SK-N-SH (cell line): ENCODE results near the gene GALNT4. TPM values are rescaled to one million over a fixed set of nuclear protein-coding genes. Genes with fewer than 3 reads are reported as not detected.

Source experiments
- CTCF ChIA-PET: fragments of 300-600, 350-600 bp; formaldehyde crosslinking; extraction: SDS; loops from one replicate; lab custom pipeline; 2021; lab: Yijun Ruan, JAX
- POLR2A ChIA-PET: fragments of 350-600 bp; sonication (Branson Sonifier 250); formaldehyde crosslinking; extraction: SDS; loops from one replicate; lab custom pipeline; 2020; ENCODE audit warnings: antibody characterized with exemption, inconsistent platforms; lab: Yijun Ruan, JAX
- DNase-seq: peaks from one replicate; pipeline ENCODE4 v3.0.0; 2012
- H2AFZ ChIP-seq: fragments of 200-600 bp; sonication (generic); 2 replicates; pipeline ENCODE4 v1.8.1; 2016; ENCODE audit warnings: antibody characterized with exemption, mild to moderate bottlenecking, low read depth
- H3F3A ChIP-seq: fragments of 200-600 bp; sonication (generic); replicated peaks from 2 replicates; pipeline ENCODE3; 2016; ENCODE audit warnings: antibody characterized with exemption, mild to moderate bottlenecking; ENCODE audit not compliant: insufficient read depth
- H3K27ac ChIP-seq, 2 experiments: fragments of 200-500 bp in 1 of 2; fragments of 200-600 bp in 1 of 2; sonication (Bioruptor generic) in 1 of 2; sonication (generic), shearing (Covaris generic) in 1 of 2; 2 replicates each; pipeline versions ENCODE4 v1.5.1 to v1.6.1; 2014 to 2016; ENCODE audit warnings: low read depth in 2 of 2, inconsistent platforms in 1 of 2, low read length in 1 of 2, mild to moderate bottlenecking in 1 of 2, mixed read lengths in 1 of 2
- H3K27me3 ChIP-seq: fragments of 200-600 bp; sonication (generic), shearing (Covaris generic); 2 replicates; pipeline ENCODE4 v1.6.1; 2016; ENCODE audit warnings: mixed run types; ENCODE audit not compliant: insufficient read depth
- H3K36me3 ChIP-seq, 2 experiments: fragments of 200-500 bp in 1 of 2; fragments of 200-600 bp in 1 of 2; sonication (Bioruptor generic) in 1 of 2; sonication (generic) in 1 of 2; replicated peaks in 1 of 2; 2 replicates each; pipeline versions ENCODE3 to v1.5.1; 2014 to 2016; ENCODE audit warnings: low read length in 1 of 2, mild to moderate bottlenecking in 1 of 2; ENCODE audit not compliant: insufficient read depth in 2 of 2, control insufficient read depth in 1 of 2
- H3K4me1 ChIP-seq, 2 experiments: fragments of 200-500 bp in 1 of 2; fragments of 200-600 bp in 1 of 2; sonication (Bioruptor generic) in 1 of 2; sonication (generic), shearing (Covaris generic) in 1 of 2; 2 replicates each; pipeline versions ENCODE4 v1.5.1 to v1.6.1; 2014 to 2016; ENCODE audit warnings: low read depth in 1 of 2, low read length in 1 of 2, mixed run types in 1 of 2; ENCODE audit not compliant: insufficient read depth in 2 of 2, control insufficient read depth in 1 of 2
- H3K4me2 ChIP-seq: fragments of 200-600 bp; sonication (generic), shearing (Covaris generic); 2 replicates; pipeline ENCODE4 v1.6.1; 2017; ENCODE audit warnings: mixed run types
- H3K4me3 ChIP-seq, 2 experiments: fragments of 200-500 bp in 1 of 2; fragments of 200-600 bp in 1 of 2; sonication (Bioruptor generic) in 1 of 2; sonication (generic), shearing (Covaris generic) in 1 of 2; 2 replicates each; pipeline versions ENCODE4 v1.5.1 to v1.8.1; 2014 to 2016; ENCODE audit warnings: low read depth in 2 of 2, inconsistent platforms in 1 of 2, low read length in 1 of 2, mild to moderate bottlenecking in 1 of 2, mixed read lengths in 1 of 2, moderate library complexity in 1 of 2
- H3K79me2 ChIP-seq: fragments of 200-600 bp; sonication (generic); 2 replicates; pipeline ENCODE4 v1.8.1; 2017; ENCODE audit warnings: mild to moderate bottlenecking; ENCODE audit not compliant: insufficient read depth
- H3K9ac ChIP-seq: fragments of 200-600 bp; sonication (generic); 2 replicates; pipeline ENCODE4 v1.6.1; 2017; ENCODE audit warnings: mixed run types
- H3K9me2 ChIP-seq: fragments of 200-600 bp; sonication (generic); 2 replicates; pipeline ENCODE4 v1.6.1; 2017; ENCODE audit warnings: mixed run types
- H3K9me3 ChIP-seq: fragments of 200-600 bp; sonication (generic); 2 replicates; pipeline ENCODE4 v1.6.1; 2017; ENCODE audit warnings: mixed run types, mild to moderate bottlenecking, moderate library complexity
- H4K20me1 ChIP-seq: fragments of 200-600 bp; sonication (generic); 2 replicates; pipeline ENCODE4 v1.6.1; 2017; ENCODE audit warnings: mild to moderate bottlenecking, mixed run types; ENCODE audit not compliant: insufficient read depth
- CHD2 ChIP-seq: fragments of 150-350 bp; IDR thresholded peaks from 2 replicates; pipeline ENCODE4 v1.6.1; 2018; ENCODE audit warnings: low read length; ENCODE audit not compliant: partially characterized antibody
- ELF1 ChIP-seq: IDR thresholded peaks from 2 replicates; pipeline ENCODE4 v1.4.0; 2012
- FOSL2 ChIP-seq: IDR thresholded peaks from 2 replicates; pipeline ENCODE4 v1.4.0; 2012; ENCODE audit warnings: low read depth, mild to moderate bottlenecking, moderate library complexity, borderline replicate concordance
- FOXM1 ChIP-seq: IDR thresholded peaks from 2 replicates; pipeline ENCODE4 v1.4.0; 2012; ENCODE audit warnings: low read depth, mild to moderate bottlenecking
- GABPA ChIP-seq: IDR thresholded peaks from 2 replicates; pipeline ENCODE4 v1.4.0; 2012; ENCODE audit warnings: low read depth, mild to moderate bottlenecking
- GATA2 ChIP-seq: sonication (generic); formaldehyde crosslinking; IDR thresholded peaks from 2 replicates; pipeline ENCODE4 v1.5.0; 2020; ENCODE audit warnings: mild to moderate bottlenecking, missing genetic modification reagents
- MAX ChIP-seq: IDR thresholded peaks from 2 replicates; pipeline ENCODE4 v1.4.0; 2012; ENCODE audit warnings: low read depth
- MEF2A ChIP-seq: IDR thresholded peaks from 2 replicates; pipeline ENCODE4 v1.4.0; 2012; ENCODE audit warnings: low read depth, borderline replicate concordance
- NFIC ChIP-seq: IDR thresholded peaks from 2 replicates; pipeline ENCODE4 v1.4.0; 2012; ENCODE audit warnings: borderline replicate concordance
- PBX3 ChIP-seq: IDR thresholded peaks from 2 replicates; pipeline ENCODE4; 2012
- POLR2AphosphoS5 ChIP-seq: IDR thresholded peaks from 2 replicates; pipeline ENCODE4 v1.6.1; 2012; ENCODE audit warnings: low read depth, low read length
- RAD21 ChIP-seq: IDR thresholded peaks from 2 replicates; pipeline ENCODE4 v1.6.1; 2012; ENCODE audit warnings: mild to moderate bottlenecking, low read length
- RFX5 ChIP-seq: IDR thresholded peaks from 2 replicates; pipeline ENCODE4 v1.6.1; 2012; ENCODE audit warnings: mild to moderate bottlenecking, improper control_type of control experiment, low read length
- RXRA ChIP-seq: IDR thresholded peaks from 2 replicates; pipeline ENCODE4 v1.4.0; 2012; ENCODE audit warnings: low read depth, mild to moderate bottlenecking, borderline replicate concordance
- SIN3A ChIP-seq: IDR thresholded peaks from 2 replicates; pipeline ENCODE4 v1.6.1; 2012; ENCODE audit warnings: low read depth, mild to moderate bottlenecking, low read length, moderate library complexity, borderline replicate concordance
- SMC3 ChIP-seq: IDR thresholded peaks from 2 replicates; pipeline ENCODE4 v1.6.1; 2012; ENCODE audit warnings: low read depth, low read length, improper control_type of control experiment
- TCF12 ChIP-seq: IDR thresholded peaks from 2 replicates; pipeline ENCODE4 v1.4.0; 2012
- USF1 ChIP-seq: IDR thresholded peaks from 2 replicates; pipeline ENCODE4 v1.4.0; 2012; ENCODE audit warnings: low read depth, borderline replicate concordance
- WGBS: methylation state at CpG from one replicate; pipeline ENCODE4 v1.1.6; 2017; ENCODE audit warnings: low lambda C conversion rate; 5-methylcytosine and 5-hydroxymethylcytosine counted together
- polyA plus RNA-seq, 3 experiments: library from polyadenylated mRNA; depleted of rRNA; stranded (reverse); fragments of >200 nt; gene quantifications; 2 replicates each; pipeline ENCODE4 v1.2.3, GENCODE V29; 2012
- TF ChIP-seq, protein P1 (sequence below): fragments of 150-350 bp; IDR thresholded peaks from 2 replicates; pipeline ENCODE4 v1.6.1; 2017; ENCODE audit warnings: antibody characterized with exemption, low read length, low read depth, borderline replicate concordance
- TF ChIP-seq, protein P2 (sequence below): fragments of 150-350 bp; IDR thresholded peaks from 2 replicates; pipeline ENCODE4 v1.6.1; 2016; ENCODE audit warnings: mild to moderate bottlenecking, low read depth, low read length
- TF ChIP-seq, protein P3 (sequence below): fragments of 200-600 bp; sonication (generic); IDR thresholded peaks from 2 replicates; pipeline ENCODE4 v1.6.1; 2017; ENCODE audit warnings: antibody characterized with exemption, mild to moderate bottlenecking, moderate library complexity

The GALNT4 gene
- polyA plus RNA-seq, 1 of the 3 experiments (the other 2 are of a cell fraction): 1.1 TPM

DNA sequence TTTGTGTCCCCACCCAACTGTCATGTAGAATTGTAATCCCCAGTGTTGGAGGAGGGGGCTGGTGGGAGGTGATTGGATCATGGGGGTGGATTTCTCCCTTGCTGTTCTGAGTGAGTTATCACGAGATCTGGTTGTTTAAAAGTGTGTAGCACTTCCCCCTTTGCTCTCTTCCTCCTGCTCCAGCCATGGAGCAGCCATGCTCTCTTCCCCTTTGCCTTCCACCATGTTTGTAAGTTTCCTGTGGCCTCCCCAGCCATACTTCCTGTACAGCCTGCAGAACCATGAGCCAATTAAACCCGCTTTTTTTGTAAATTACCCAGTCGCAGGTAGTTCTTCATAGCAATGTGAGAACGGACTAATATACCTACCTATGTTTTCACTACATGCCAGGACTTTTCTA is 3.8 kb upstream of the GALNT4 start (continued):
- TF ChIP-seq, protein P1, sequence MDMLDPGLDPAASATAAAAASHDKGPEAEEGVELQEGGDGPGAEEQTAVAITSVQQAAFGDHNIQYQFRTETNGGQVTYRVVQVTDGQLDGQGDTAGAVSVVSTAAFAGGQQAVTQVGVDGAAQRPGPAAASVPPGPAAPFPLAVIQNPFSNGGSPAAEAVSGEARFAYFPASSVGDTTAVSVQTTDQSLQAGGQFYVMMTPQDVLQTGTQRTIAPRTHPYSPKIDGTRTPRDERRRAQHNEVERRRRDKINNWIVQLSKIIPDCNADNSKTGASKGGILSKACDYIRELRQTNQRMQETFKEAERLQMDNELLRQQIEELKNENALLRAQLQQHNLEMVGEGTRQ: no peak
- TF ChIP-seq FOXM1: no peak
- no peak for TF ChIP-seq TCF12
- TF ChIP-seq RAD21: no peak
- no peak for TF ChIP-seq USF1
- TF ChIP-seq SMC3: no peak
- no peak for TF ChIP-seq RFX5
- TF ChIP-seq GATA2 (CRISPR knock-in tag): no peak

- Histone ChIP-seq H3K4me2 (peak within 1 kb of the TSS; percentile 96), H3K9me2 (no peaks in the 10 kb centered on the region), H3K4me3 (peak within 1 kb of the TSS; percentile 97 to 99), H3K27ac (peak within 1 kb of the TSS; percentile 81 to 95), H3K79me2 (peaks cover 42% of the 10 kb centered on the region), H3K27me3 (no peaks in the 10 kb centered on the region), H3K9me3 (no peaks in the 10 kb centered on the region), H3K9ac (peak within 1 kb of the TSS; percentile 85), H3K36me3 (peaks cover 12 to 15% of the 10 kb centered on the region in 2 experiments), H2AFZ (peak within 1 kb of the TSS; percentile 98), H4K20me1 (no peaks in the 10 kb centered on the region), H3K4me1 (peaks cover 12 to 21% of the 10 kb centered on the region in 2 experiments), H3F3A (peaks cover 4% of the 10 kb centered on the region)
- POLR2A ChIA-PET: interaction anchor here (0.9 kb wide), 1 partner anchor 18 kb away, joined by 3 read pairs; no protein-coding TSS in a partner anchor
- DNase-seq: peak; percentile 89
- CTCF ChIA-PET: interaction anchor here (0.8 to 11.5 kb wide), 15 partner anchors 17 to 507 kb away, joined by 3 to 172 read pairs (median 6); no protein-coding TSS in a partner anchor
- whole genome bisulfite sequencing: 2% methylated on average over 17 of the region's 39 CpGs
- peak; percentile 94 for TF ChIP-seq MAX
- TF ChIP-seq, protein P2, sequence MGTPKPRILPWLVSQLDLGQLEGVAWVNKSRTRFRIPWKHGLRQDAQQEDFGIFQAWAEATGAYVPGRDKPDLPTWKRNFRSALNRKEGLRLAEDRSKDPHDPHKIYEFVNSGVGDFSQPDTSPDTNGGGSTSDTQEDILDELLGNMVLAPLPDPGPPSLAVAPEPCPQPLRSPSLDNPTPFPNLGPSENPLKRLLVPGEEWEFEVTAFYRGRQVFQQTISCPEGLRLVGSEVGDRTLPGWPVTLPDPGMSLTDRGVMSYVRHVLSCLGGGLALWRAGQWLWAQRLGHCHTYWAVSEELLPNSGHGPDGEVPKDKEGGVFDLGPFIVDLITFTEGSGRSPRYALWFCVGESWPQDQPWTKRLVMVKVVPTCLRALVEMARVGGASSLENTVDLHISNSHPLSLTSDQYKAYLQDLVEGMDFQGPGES: no peak
- no peak for TF ChIP-seq RXRA
- TF ChIP-seq, protein P1: no peak
- peak; percentile 70 for TF ChIP-seq ELF1
- no peak for TF ChIP-seq FOXM1
- no peak for TF ChIP-seq FOSL2
- TF ChIP-seq SMC3: peak; percentile 13; the same call in 1 of the 2 replicates
- TF ChIP-seq SIN3A: peak; percentile 91; the same call in 1 of the 2 replicates
- no peak for TF ChIP-seq POLR2AphosphoS5
- no peak for TF ChIP-seq GATA2 (CRISPR knock-in tag)
- TF ChIP-seq, protein P3, sequence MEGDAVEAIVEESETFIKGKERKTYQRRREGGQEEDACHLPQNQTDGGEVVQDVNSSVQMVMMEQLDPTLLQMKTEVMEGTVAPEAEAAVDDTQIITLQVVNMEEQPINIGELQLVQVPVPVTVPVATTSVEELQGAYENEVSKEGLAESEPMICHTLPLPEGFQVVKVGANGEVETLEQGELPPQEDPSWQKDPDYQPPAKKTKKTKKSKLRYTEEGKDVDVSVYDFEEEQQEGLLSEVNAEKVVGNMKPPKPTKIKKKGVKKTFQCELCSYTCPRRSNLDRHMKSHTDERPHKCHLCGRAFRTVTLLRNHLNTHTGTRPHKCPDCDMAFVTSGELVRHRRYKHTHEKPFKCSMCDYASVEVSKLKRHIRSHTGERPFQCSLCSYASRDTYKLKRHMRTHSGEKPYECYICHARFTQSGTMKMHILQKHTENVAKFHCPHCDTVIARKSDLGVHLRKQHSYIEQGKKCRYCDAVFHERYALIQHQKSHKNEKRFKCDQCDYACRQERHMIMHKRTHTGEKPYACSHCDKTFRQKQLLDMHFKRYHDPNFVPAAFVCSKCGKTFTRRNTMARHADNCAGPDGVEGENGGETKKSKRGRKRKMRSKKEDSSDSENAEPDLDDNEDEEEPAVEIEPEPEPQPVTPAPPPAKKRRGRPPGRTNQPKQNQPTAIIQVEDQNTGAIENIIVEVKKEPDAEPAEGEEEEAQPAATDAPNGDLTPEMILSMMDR: no peak
- peak; percentile 56 for TF ChIP-seq GABPA
- peak; percentile 13 for TF ChIP-seq CHD2
- TF ChIP-seq NFIC: no peak
- TF ChIP-seq MEF2A: no peak
- no peak; the same call in none of the 2 replicates for TF ChIP-seq PBX3
These were observed 1.5 kb upstream of the GALNT4 start, which contains the start of gene POC1B for GRCh38 chr12:89525824-89526770. POC1B (minus strand) TSS chr12:89526047; CDS start chr12:89525895, 152 bp downstream.
